ENCODE data around the gene MSL3B.

MSL3B gene

DNA sequence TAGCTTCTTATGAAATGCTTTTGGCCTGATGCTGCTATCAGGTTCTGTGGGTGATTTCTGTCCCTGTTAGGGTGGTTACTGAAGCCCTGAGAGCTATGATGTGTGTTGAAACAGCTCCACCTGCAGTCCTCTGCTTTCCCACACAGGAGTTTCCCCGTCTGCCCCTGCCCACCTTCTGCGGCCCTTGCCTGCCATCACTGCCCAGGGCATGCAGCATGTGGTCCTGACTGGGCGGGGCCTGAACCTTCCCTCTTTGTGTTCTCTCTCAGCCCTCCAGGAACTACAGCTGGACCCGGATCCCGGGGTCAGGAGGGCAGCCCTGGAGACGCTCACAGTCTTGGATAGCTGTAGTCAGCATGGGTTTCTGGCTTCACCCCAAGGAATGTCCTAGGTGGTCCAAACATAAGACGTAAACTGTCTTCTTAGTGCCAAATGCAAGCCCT lies 35.3 kb downstream of the MSL3B start:
- no peak for DNase-seq (ENCODE audit: low read depth)

DNA sequence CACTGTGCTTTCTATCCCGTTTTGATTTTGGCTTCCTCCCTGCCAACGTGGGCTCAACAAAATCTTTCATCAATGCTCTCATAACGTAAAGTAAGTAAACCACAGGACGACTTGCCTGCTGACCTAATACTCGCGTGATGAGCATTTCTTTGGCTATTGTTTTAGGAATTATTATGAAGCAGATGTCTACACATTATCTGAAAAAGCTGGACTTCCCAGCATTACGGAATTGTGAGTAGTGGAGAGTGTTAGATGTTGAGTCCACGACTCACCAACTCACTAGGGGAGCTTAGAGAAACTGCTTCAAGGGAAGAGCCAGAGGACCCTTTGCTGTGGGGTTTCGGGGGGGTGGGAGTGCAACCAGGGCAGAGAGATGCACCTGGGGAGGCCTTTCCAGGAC lies 35.8 kb downstream of the MSL3B start:
- no peak for DNase-seq (ENCODE audit: low read depth)

DNA sequence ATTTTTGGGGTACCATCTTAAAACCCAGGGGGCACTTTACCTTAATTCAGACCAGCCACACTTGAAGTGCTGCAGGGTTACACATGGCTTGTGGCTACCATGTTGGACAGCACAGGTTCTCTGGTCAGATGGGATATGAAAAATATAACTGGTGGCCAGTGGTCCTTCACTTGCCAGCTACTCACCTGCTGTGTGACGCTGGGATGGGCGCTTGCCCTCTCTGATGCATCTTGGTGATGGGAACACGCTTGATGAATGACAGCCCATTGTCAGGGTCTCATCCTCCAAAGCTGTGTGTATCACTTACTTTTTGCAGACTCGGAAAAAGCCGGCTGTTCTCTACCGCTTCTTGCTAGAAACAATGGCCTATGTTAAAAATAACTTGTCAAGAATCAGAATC lies 36.3 kb downstream of the MSL3B start:
- no peak for DNase-seq (ENCODE audit: low read depth)

DNA sequence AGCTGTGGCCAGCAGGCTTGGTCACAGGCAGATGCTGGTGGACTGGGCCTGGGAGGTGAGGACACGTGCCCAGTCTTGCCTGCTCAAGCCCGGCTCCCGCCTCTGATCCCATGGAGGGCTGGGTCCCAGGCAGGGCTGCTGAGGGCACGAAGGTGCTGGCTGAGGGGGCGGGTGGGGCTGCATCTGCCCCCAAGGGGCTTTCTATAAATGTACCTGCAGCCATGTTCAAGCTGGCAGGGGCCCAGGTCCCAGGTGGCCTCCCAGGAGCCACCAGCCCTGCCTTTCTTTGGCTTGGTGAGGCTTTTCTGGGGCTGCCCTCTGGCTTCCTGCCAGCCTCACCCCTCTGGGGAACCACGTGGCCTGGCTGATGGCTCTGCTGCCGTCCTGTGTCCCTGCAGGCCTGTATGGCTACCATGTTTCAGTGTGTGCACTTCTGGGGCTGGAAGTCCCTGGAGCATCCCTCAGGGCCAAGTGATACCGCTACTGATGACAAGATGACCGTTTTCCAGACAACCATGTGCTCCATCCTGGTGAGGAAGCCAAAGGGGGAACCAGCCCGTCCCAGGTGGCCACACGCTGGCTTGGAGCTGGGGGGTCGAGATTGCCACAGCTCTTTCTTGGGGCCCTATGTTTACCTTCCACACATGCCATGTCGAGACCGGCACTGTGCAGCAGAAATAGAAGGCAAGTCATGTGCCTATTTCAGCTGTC lies 37.0 kb downstream of the MSL3B start:
- no peak for DNase-seq (ENCODE audit: low read depth)

DNA sequence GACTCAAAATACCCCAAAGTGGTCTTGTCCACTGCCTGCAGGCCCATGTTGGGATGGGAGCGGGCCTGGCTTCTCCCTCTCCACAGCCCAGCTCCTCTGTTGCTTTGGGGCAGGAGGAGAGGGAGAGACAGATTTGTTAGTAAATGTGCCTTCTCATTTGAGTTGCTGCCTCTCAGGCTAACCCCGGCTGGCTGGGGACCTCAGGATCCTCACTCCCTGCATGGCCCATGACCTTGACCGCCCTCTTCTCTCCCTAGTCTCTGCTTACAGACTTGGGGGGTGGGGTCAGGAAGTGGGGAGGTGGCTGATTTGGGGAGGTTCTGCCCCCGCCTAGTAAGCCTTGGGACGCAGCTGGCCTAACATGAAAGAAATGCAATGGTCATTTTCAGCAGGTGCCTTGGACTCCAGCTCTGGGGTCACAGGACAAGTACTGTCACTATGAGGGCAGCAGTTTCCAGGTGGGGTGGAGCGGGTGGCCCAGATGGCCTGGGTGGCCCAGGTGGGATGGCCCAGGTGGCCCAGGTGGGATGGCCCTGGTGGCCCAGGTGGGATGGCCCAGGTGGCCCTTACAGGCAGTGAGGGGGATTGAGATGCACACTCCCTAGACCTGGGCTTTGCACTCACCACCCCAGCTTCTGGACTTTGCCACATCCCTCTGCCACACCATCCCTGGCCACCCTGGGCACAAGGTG lies 37.9 kb downstream of the MSL3B start:
- DNase-seq (ENCODE audit: low read depth), result no peak

DNA sequence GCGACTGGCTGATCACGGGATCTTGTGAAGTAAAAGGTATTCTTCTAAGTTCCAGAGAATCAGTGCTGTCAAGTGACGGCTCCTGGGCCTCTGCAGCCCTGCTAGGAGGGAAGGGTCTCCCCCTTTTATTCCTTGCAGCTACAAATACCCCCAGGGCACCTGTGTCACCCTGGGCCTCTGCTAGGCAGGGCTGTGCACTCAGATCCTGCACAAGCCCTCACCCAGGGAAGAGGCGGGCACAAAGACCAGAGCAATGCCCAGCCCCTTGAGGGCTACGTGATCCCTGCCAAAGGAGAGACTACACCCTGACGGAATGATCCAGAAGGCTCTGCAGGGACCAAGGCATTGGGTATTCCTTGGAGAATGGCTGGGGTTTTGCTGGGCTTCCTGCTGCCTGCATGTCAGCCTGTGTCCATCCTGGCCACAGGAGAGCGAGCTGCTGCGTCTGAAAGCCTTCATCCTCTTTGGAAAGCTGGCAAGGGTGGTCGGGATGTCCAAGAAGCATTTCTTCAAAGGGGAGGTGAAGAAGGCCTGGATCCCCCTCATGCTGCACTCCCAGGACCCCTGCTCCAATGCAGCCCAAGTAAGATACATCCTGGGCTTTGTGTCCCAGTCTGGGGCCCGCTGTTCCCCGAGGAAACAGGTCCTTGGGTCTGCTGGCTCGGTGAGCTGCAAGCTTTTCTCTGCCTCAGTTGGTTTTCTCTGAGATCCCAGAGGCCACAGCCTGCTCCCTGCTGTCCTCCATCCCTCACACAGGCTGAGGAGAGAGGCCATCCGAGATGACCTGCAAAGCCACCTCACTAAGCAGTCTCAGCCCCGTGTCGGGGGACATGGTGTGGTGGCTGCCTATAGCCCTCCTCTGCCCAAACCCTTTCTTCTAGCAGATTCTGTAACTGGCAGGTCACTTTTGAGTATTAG lies 38.7 kb downstream of the MSL3B start:
- DNase-seq (ENCODE audit: low read depth), result no peak

DNA sequence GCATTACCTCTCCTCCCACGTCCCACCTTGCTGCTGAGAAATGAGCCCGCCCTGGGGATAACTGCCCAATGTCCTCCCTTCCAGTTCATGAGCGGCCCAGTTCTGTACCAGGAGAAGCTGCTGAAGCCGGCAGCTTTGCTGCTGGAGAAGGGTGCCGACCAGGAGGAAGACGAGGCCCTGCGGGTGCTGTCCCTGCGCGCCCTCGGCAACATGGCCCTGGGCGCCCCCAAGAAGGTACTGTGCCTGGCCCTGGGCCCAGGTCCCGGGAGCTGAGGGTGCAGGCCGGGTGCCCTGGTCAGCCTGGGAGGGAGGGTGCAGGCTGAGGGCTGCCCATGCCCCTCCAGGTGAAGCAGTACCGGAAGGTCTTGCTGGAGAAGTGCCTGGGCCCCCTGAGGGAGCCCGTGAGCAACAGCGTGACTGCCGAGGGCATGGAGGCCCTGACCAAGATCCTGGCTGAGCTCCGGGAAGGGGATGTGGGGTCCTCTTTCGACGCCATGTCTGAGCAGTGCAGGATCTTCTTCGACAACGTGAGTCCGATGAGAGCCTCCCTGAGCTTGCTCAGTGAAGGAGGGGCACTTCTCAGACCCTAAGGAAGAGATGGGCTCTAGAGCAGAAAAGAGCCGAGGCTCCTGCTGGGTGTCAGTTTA lies 39.5 kb downstream of the MSL3B start:
- no peak for DNase-seq (ENCODE audit: low read depth)

DNA sequence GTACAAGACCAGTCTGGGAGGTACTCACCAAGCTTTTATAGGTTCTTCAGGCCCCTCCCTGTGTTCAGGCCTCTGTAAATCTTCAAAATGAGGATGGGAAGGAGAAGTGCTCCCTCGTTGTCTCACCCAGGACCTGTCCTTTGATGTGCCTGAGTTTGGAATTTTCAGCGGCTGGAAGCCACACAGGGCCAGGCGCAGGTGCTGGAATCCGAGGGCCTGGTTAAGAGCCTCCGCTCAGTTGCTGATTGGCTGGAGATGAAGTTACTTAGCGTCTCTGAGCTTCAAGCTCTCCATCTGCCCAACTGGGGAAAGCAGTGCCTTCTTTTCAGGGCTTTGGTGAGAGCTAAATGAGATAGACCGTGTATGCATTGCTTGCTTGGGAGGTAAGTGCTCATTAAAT lies 43.8 kb downstream of the MSL3B start:
- DNase-seq (ENCODE audit: low read depth), result no peak

DNA sequence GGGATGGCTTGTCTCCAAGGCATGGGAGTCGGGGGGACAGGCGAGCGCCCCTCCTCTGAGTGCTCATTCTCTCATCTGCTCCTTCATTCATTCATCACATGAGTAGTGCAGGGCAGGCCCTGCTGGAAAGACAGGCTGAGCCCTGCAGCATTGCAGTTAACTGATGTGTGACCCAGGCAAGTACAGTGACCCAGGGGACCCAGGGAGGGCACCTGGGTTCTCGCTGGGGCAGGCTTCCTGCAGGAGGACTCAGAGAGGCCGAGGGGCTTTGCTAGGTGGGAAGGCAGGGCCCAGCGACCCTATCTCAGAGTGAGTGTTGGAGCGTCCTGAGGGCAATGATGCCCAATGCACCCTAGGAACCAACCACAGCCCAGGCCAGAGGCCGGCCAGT lies 44.5 kb downstream of the MSL3B start:
- DNase-seq (ENCODE audit: low read depth), result no peak

DNA sequence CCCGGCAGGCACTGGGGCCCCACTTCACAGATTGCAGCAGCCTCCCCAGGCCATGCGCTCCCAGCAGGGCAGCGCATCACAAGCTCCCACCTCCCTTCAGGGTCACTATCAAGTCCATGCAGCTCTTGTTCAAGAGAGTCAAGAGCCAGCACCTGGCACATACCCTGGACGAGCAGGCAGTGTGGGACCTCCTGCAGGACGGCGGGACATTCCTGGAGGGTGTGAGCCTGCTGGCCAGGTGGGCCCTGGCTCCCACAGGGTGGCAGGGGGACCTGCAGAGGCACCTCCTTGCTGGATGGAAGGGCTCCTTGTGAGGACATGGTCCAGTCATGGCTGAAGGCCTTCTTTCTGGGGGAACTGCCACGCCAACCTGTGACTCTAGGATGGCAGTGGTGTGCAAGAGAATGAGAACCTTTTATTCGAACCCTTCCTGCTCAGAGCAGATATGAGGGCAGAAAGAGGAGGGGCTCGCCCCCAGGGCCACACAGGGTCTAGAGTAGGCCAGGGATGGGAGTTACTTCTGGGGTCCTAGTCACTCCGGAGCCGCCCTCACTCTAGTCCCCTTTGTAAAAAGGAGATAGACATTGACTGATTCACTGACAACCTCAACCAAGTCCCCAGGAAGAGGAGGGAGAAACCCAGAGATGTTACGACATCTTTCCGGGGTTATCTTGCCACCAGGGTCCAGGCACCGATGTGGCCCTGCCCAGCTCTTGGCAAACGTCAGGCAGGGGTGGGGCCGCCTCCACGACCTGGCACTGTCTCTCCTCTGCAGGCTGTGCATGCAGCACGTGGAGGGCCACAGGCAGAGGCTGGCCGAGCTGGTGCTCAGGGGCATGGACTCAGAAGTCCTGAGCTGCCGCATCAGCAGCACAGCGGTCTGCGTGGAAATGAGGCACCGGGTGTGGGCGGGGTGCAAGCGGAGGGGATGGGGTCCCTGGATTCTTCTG lies 45.1 kb downstream of the MSL3B start:
- no peak for DNase-seq (ENCODE audit: low read depth)

DNA sequence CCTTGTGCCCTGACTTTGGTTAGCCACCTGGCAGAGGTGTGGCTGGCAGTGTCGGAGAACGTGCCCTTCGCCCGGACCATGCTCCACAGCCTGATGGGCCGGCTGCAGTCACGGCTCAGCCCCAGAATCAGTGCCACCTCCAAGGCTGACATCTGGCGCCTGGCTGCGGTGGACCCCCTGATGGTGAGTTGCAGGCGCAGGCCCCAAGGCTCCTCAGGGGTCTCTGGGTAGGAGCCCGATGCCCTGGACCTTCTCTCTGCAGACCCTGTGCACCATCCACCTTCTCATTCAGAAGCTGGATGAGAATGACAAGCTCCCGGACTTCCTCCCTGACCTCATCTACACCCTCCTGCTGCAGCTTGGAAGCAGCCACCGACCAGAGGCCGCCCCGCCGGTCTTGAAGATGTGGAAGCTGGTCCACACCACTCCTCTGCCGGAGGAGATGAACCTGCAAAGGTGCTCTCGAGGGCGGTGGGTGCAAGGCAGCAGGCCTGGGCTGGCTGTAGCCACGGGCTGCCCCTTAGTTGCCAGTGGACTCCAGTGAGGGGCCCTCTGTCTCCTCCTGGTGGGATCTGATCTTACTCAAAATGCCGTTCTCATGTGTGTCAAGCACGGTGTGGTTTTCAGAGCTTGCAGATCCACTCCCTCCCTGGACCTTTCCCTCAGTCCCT lies 46.0 kb downstream of the MSL3B start:
- DNase-seq (ENCODE audit: low read depth), result no peak

DNA sequence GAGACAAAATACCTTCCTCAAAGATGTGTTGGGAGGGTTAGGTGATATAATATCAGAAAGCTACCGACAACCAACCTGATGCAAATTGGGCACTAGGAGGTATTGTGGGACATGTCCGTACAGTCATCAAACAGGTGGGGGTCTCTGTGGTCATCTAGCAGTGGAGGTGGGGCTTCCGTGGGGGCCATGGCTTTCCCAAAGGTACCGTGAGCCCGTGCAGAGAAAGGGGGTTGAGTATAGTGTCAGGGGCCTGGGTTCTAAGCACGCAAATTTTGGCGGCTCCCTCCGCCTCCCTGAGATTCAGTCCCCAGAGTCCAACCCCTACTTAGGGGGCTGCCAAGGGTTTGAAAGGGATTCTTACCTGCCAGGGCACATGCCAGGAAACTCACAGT lies 46.5 kb downstream of the MSL3B start:
- no peak for DNase-seq (ENCODE audit: low read depth)

DNA sequence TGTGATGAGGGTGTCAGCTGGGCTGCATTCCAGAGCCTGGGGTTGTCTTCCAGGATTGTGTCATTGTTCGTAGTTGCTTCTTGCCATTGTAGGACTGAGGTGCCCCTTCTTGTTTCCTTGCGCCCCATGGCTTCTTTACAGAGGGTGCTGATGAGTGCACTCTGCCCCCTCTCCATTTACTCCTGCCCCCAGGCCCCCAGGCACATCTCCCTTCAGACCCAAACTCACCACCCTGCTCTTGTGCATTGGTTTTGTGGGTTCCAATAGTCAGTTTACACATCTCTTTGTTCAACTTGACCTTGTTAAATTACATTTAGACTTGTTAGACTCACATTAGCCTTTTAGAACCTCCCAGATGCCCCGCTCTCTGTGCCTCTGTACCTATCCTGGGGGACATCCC lies 47.0 kb downstream of the MSL3B start:
- no peak for DNase-seq (ENCODE audit: low read depth)

DNA sequence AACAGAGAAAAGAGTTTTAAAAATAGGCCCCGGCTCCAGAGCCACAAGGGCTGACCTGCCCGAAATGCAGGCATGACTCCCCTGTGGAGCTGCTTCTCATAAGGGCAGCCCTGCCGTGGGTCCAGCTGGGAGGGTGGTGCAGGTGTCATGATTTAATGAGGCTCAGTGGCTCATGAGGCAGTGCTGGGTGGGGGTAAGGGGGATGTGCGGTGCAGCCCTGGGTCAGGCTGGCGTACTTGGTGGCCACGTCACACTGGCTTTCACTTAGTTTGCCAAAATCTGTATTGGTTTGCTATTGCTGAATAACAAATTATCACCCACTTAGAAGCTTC lies 47.4 kb downstream of the MSL3B start:
- DNase-seq (ENCODE audit: low read depth), result no peak

DNA sequence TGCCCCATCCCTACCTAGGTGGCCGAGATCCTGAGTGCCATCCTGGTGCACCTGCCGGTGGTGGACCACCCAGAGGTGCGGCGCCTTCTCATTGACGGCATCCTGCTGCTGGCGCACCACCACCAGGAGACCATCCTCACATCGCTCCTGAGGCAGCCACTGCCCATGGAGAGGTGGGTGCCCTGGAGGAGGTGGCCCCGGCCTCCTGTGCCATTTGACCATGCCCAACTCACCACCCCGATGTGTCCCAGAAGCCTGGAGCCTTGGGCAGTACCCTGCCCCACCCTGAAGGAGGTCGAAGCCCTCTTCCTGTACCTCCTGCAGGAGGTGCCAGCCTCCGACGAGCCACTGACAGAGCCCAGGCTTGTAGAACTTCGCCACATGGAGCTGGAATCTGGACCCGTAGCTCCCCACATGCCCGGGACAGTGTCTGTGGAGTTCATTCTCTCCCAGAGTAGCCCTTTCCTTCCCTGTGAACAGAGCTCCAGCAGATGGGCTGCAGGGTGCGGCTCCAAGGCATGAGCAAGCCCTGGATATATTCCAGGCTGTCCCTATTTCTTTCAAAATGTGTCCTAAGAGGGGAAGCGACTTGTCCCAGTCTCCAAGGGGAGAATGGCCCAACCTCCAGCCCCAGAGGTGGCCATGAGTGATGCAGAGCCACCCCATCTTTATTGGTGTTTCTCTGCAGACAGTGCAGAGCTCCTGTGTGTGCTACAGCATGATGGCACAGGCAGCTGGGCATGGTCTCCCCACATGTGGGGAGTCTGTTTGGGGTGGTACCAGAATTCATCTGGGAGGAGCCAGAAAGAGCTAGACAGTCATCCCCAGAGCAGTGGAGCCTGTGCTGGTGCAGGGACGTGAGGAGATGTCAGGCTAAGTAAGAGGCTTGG lies 48.1 kb downstream of the MSL3B start:
- no peak for DNase-seq (ENCODE audit: low read depth)

DNA sequence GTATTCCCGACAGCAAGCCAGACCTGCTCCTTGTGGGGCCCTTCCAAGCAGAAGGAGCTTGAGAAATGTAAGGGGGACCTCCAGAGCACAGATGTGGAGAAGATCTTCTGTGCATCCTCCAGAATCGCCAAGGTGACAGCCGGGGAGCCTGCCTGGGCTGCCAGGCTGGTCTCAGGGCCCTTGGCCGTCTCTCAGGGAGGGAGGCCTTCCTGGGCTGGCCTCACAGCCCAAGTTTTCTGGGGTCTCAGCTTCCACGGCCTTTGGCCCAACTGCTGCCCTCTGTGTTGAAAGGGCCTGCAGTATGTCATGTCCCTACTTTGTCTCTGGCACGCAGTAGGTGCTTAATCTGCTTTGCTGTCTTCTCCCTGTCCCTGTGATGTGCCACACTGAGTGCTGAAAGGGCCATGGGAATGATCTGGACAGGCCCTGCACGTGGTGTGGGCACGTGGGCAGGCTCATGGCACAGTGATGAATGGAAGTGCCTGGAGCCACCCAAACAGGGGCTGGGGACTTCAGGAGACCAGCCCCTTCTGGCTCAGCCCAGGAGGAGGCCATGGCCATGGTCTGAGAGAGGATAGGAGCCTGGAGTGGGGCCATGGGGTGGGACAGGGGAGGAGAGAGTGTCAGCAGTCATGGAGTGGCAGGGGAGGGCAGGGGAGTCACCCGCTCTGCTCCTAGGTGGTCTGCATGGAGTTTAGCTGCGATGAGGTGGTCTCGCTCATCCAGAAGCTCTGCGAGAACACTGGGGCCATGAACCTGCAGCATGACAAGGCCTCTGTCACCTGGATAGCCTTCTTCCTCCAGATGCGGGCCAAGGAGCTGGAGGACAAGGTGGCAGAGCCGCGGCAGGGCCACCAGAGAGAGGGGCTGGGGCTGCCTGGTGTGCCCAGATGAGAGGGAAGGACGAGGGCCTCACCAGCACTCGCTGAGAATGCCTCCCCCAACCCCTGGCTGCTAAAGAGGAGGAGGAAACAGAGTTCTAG lies 49.3 kb downstream of the MSL3B start:
- no peak for DNase-seq (ENCODE audit: low read depth)

DNA sequence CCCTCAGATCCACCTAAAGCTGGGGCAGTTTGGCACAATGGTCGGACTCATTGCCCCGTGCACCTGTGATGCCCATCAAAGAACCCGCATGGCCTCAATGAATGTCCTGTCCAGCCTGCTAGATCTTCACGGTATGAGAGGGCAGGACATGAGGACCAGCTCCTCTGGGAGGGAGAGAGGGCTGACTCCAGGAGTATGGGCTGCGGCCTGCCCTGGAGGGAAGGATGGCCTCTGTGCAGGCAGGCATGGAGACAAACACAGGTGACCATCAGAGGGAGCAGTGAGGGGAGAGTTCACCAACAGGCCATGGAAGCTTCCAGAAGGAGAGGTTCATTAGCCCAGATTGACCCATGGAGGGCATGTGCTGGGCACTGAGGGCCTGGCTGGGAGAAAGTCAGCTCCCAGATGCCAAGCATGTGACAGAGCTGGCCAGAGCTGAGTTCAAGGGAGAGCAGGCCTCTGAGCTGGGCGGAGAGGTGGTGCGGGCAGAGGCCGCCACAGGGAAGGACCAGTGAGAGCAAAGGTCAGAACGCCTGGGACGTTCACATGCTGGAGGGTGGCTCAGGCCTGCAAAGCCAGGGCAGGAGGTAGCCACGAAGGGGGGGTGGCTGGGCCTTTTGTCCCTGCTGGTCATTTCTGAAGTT lies 50.1 kb downstream of the MSL3B start:
- no peak for DNase-seq (ENCODE audit: low read depth)

DNA sequence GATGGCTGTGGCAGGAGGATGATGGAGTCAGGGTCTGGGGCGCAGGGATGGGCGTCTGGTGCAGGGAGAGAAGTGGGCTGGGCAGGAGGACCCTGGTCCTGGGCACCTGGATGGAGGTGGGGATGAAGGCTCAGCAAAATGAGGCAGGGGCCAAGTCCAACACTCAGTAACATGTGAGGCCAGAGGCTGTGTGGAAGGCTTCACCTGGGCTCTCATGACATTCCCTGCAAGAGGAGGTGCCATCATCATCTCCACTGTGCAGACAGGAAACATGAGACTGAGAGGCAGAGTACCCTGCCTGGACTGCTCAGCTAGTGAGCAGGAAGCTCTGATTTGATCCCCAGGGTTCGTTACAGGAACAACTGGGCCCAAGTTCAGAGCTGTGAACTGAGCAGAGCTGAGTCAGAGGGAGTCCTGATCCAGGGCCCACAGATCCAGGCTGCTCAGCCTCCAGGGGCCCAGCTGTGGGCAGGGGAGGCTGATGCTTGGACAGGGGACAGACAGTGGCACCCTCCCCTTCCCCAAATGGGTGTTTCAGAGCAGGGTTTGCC lies 50.8 kb downstream of the MSL3B start:
- peak; percentile 29 for DNase-seq (ENCODE audit: low read depth)

All from stromal cell of bone marrow (primary cell).